Fibroblast of lung (primary cell): ENCODE results near the gene MEFV.
"Not testable (repeated sequence)": the region's sequence is repeated elsewhere in the genome, so short reads cannot be mapped to it uniquely, and the experiment has no call there.

Source experiments
- CTCF ChIP-seq, 2 donors: IDR thresholded peaks in 1 of 2; conservative IDR thresholded peaks in 1 of 2; 1 replicate in 1 of 2; 2 replicates in 1 of 2; pipeline ENCODE4 v1.5.1; 2011 to 2012; ENCODE audit warnings: low read length in 2 of 2, control low read depth in 1 of 2, inconsistent platforms in 1 of 2, low read depth in 1 of 2, mild to moderate bottlenecking in 1 of 2
- EZH2 ChIP-seq: IDR thresholded peaks from 2 replicates; pipeline ENCODE4 v1.5.1; 2012; ENCODE audit warnings: low read length, control low read depth, mild to moderate bottlenecking; ENCODE audit errors: missing control alignments

- not testable (repeated sequence) for TF ChIP-seq CTCF (conservative IDR thresholded peaks at IDR 0.05 in 1 of 2, IDR thresholded peaks at IDR 0.05 in 1 of 2; ENCODE audit: low read depth in 1 of 2, low read length in 2 of 2); EZH2
Observed at GRCh38 chr16:3270718-3271117, 14.3 kb upstream of the MEFV start.
